ENCODE measurements around the gene NAT8.
"Not testable (repeated sequence)": the region's sequence is repeated elsewhere in the genome, so short reads cannot be mapped to it uniquely, and the experiment has no call there.

Gene NAT8, protein sequence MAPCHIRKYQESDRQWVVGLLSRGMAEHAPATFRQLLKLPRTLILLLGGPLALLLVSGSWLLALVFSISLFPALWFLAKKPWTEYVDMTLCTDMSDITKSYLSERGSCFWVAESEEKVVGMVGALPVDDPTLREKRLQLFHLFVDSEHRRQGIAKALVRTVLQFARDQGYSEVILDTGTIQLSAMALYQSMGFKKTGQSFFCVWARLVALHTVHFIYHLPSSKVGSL

DNA sequence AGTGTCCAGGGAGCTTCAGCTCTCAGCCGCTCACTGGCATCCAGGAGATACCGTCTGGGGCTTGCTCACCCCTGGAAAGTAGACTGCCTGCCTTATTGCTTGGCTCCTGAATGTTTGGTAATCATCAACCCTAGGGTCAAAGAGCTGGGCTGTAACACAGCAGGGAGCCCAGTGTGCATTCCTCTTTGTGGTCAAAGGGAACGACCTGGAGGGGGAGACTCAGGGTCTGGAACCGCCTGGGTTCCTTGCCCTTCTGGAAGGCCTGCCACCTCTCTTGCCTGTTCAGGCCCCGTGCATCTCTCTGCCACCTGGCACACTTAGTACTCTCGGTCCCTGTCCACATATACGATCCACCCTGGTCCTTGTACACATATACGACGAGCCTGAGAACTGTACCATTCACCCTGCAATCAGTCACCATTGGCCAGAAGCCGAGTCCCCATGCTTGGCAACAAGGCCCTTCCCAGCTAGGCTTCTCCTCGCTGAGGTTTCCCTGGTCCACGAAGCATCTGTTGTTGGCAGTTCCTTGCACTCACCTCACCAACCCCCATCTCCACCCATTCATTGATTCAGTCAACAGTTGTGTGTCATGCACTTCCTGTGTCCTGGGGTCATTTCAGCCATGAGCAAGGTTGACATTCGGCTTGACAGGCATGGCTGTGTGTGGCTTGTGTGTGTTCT lies at the start of gene NAT8:
Gene NAT8 (minus strand): TSS at position 85 of the 681 bp plus-strand sequence. CDS start 794 bp downstream, outside the sequence.
- no peak for DNase-seq (ENCODE audit: low read depth)

DNA sequence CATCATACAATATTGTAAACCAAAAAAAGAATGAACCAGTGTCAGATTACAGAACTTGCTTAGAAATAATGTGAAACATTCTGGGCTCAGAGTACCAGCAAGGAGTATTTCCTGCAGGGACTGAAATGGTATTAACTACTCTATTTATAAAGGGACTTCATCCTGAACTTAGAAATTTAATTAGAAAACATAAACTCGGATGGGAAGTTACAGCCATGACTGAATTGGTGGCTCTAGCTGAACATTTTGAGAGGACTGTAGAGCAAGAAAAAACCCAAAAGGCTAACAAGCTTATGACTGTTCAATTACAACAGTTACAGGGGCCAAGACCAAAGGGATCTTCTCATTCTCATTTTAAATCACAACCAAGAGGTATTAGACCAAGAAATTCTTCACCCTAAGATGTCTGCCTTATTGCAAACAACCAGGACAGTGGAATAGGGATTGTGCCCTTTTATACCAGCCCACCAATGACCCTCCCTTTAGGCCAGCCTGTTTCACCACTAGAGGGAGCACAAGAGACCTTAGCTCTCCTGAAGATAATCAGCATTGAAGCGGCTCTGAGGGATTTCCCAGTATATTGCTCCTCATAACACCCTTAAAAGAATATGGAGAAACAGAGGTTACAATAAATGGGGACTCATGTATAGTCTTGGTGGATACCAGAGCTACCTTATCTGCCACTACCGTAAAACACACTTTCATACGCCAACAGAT lies 48.3 kb upstream of the NAT8 start:
- DNase-seq (ENCODE audit: low read depth) = not testable (repeated sequence)

DNA sequence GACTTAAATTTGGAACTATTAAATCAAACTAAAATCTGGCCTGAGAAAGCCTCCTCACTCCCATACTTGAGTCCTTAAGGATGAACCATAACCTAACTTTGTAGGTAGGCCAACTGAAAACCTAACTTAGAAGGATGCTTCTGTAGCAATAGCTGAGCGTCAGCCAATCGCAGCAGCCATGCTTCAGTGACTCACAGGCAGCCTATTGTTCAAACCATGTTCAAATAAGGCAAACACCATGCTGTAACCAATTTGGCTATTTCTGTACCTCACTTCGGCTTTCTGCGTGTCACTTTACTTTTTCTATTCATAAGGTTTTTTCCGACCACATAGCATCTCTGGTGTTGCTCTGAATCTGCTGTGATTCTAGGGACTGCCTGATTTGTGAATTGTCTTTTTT lies 46.3 kb upstream of the NAT8 start:
- DNase-seq (ENCODE audit: low read depth) = not testable (repeated sequence)

DNA sequence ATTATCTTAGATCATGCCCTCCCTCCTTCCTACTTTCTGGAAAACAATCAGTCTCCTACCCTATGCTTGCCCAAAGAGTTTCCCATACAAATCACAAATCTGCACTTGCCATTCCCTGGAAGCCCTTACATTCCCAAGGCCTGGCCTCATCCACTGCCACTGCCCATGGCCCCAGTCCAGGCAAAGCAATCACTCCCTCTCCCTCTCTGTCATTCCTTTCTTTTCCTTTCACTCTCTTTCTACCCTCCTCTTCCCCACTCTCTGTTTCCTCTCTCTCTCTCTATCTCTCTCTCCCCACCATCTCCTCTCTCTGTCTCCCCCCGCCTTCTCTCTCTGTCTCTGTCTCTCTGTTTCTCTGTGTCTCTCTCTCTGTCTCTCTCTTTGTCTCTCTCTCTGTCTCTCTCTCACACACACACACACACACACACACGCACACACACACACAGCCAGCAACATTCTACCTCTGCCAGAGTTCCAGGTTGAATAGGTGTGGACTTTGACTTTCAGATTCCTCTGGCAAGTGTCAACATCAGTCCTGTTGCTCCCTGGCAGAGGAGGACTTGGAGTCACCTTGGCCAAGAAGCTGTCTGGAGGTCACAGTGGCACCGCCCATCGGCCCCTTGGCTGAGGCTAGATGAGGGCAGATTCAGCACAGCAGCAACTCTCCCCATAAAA lies 43.7 kb upstream of the NAT8 start:
- DNase-seq (ENCODE audit: low read depth) = no peak

- not testable (repeated sequence) for DNase-seq (ENCODE audit: low read depth)
Observed at GRCh38 chr2:73684905-73685304, 42.7 kb upstream of the NAT8 start.

GRCh38 chr2:73684325-73684724 lies 42.1 kb upstream of the NAT8 start:
- DNase-seq (ENCODE audit: low read depth) = not testable (repeated sequence)

GRCh38 chr2:73679951-73680571 lies 37.8 kb upstream of the NAT8 start:
- DNase-seq (ENCODE audit: low read depth) = not testable (repeated sequence)

DNA sequence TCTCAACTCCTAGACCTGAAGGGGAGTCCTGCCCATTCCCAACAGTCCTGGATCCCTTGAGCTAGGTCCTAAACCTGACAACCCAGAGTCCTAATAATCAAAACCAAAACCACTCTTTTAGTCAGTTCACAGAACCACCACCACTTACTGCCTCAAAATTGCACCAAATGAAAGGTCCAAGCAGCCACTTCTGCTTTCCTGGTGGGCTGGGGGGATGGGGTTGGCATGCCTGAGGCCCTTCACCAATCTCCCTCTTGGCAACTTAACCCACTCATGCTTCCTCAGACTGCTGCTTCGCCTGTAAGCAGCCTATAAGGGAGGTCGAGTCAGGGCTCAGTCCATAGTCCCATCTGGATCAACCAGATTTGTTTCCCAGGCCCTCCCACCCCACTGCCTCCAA lies 37.0 kb upstream of the NAT8 start:
- not testable (repeated sequence) for DNase-seq (ENCODE audit: low read depth)

GRCh38 chr2:73678008-73678407 lies 35.8 kb upstream of the NAT8 start:
- DNase-seq (ENCODE audit: low read depth) = not testable (repeated sequence)

DNA sequence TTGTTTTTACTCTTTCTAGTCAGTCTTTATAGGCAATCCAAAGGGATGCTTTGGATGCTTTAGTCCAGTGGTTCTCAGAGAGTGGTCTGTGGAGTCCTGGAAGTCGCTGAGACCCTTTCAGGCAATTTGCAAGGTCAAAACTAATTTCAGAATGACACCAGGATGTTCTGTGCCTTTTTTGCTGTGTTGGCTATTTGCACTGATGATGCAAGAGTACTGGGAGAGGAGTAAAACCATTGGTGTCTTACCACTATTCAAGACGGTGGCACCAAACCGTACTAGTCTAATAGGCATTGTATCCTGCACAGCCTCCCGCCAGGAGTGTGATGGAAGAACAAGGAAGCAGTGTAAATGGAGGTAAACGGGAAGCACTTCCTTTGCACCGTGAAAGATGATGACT lies 34.0 kb upstream of the NAT8 start:
- not testable (repeated sequence) for DNase-seq (ENCODE audit: low read depth)

- not testable (repeated sequence) for DNase-seq (ENCODE audit: low read depth)
Observed at GRCh38 chr2:73674696-73675157, 32.5 kb upstream of the NAT8 start.

DNA sequence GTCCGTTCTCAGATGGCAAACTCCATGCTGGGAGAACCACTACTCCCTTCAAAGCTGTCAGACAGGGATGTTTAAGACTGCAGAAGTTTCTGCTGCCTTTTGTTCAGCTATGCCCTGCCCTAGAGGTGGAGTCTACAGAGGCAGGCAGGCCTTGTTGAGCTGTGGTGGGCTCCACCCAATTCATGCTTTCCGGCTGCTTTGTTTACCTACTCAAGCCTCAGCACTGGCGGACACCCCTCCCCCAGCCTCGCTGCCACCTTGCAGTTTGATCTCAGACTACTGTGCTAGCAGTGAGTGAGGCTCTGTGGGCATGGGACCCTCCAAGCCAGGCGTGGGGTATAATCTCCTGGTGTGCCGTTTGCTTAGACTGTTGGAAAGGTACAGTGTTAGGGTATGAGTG lies 27.8 kb upstream of the NAT8 start:
- not testable (repeated sequence) for DNase-seq (ENCODE audit: low read depth)

GRCh38 chr2:73667239-73667638 lies 25.0 kb upstream of the NAT8 start:
- not testable (repeated sequence) for DNase-seq (ENCODE audit: low read depth)

DNA sequence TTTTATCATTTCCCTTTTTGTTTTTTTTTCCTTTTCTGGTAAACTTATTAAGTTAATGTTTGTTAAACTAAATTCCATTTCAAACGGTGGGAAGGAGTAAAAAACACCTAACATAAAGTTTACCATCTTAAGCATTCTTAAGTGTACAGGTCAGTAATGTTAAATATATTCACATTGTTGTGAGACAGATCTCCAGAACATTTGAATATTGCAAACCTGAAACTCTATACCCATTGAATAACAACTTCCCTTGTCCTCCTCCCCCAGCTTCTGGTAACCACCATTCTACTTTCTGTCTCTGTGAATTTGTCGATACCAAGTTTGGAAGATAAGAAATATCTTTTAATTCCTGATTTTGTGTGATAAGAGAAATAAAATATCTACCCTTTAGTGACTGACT lies 12.0 kb upstream of the NAT8 start:
- no peak for DNase-seq (ENCODE audit: low read depth)

DNA sequence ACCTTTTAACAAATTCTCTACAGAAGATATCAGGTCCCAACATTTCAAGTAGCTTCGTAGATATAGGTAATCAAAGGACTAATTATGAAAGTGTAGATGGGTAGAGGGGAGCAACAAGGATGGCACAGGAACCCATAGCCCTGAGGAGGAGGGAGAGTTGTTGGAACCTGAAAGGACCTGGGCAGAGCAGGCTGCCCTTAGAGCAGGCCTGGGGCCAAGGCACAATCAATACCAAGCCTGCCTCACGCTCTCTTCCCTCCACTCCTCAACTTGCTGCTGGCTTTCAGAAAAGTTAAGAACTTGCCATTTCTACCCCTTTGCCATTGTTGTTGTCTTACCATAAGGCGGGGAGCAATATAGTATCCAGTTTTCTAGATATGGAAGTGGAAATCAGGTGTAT lies 10.1 kb upstream of the NAT8 start:
- DNase-seq (ENCODE audit: low read depth) = no peak

- no peak for DNase-seq (ENCODE audit: low read depth)
Observed at GRCh38 chr2:73651591-73652230, 9.5 kb upstream of the NAT8 start.

DNA sequence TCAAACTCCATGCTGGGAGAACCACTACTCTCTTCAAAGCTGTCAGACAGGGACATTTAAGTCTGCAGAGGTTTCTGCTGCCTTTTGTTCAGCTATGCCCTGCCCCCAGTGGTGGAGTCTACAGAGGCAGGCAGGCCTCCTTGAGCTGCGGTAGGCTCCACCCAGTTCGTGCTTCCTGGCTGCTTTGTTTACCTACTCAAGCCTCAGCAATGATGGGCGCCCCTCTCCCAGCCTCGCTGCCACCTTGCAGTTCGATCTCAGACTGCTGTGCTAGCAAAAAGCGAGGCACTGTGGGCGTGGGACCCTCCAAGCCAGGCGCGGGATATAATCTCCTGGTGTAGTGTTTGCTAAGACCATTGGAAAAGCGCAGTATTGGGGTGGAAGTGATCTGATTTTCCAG lies 5.5 kb upstream of the NAT8 start:
- DNase-seq (ENCODE audit: low read depth) = not testable (repeated sequence)

GRCh38 chr2:73641767-73642062 lies 507 bp downstream of the NAT8 start:
- DNase-seq (ENCODE audit: low read depth) = no peak

GRCh38 chr2:73640946-73641766 lies 1.1 kb downstream of the NAT8 start:
- no peak for DNase-seq (ENCODE audit: low read depth)

DNA sequence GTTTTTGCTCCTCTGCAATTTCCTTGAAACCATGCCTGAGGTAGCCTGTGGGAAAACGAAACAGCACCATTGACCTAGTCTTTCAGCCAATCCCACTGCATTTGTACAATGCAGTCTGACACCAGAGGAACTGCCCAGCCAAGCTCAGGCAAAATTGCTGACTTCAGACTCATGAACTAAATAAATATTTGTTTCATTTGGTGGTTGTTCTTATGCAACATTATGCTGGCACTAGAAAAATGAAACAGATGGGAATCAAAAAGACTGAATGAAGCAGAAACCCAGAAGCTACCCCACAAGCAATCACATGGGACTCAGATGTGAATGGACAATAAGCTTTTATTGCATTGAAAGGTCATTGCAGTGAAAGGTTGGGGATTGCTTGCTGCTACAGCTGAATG lies 1.7 kb downstream of the NAT8 start:
- DNase-seq (ENCODE audit: low read depth) = no peak

GRCh38 chr2:73638429-73638828 lies 3.8 kb downstream of the NAT8 start:
- DNase-seq (ENCODE audit: low read depth) = no peak

All from activated T-cell treated with anti-CD3 and anti-CD28 coated beads for 24 hours (primary cell).